Activated naive CD8-positive, alpha-beta T cell treated with anti-CD3 and anti-CD28 coated beads, Interleukin-2, amount 10 ng/mL, durations not matched to agents 7 days and 5 days (primary cell): Measurements from ENCODE around the gene STRIP2. TPM values are rescaled to one million over a fixed set of nuclear protein-coding genes. Genes with fewer than 3 reads are reported as not detected.
"Not testable (repeated sequence)": the region's sequence is repeated elsewhere in the genome, so short reads cannot be mapped to it uniquely, and the experiment has no call there.

Experiments
- ATAC-seq: fragments of 150-1000 bp; cut with Tn5 transposase; one replicate; pipeline ENCODE4 v1.10.0; 2021; ENCODE audit warnings: low read depth, moderate library complexity
- POLR2A ChIA-PET: fragments of 350-600 bp; sonication (Branson Sonifier 250); formaldehyde crosslinking; loops from one replicate; lab custom pipeline; 2021; ENCODE audit warnings: antibody characterized with exemption; lab: Charles Lee
- DNase-seq: peaks from one replicate; pipeline ENCODE4 v3.0.0; 2021
- H3K27ac Mint-ChIP-seq: one replicate; pipeline ENCODE4 v1.8.0; 2022; ENCODE audit warnings: mild to moderate bottlenecking, mixed read lengths
- H3K27me3 Mint-ChIP-seq: one replicate; pipeline ENCODE4 v1.8.0; 2022; ENCODE audit warnings: mild to moderate bottlenecking, moderate library complexity, mixed read lengths
- H3K36me3 Mint-ChIP-seq: one replicate; pipeline ENCODE4 v1.8.0; 2021; ENCODE audit warnings: mild to moderate bottlenecking, mixed read lengths
- H3K4me1 Mint-ChIP-seq: one replicate; pipeline ENCODE4 v1.8.0; 2021; ENCODE audit warnings: mixed read lengths
- H3K4me3 Mint-ChIP-seq: one replicate; pipeline ENCODE4 v1.8.0; 2022; ENCODE audit warnings: mild to moderate bottlenecking, moderate library complexity, mixed read lengths
- H3K9me3 Mint-ChIP-seq: one replicate; pipeline ENCODE4 v1.8.0; 2021; ENCODE audit warnings: mixed read lengths
- total RNA-seq, 2 experiments: library from RNA; stranded (reverse); gene quantifications; one replicate each; pipeline ENCODE4 v1.2.3, GENCODE V29; 2021

The STRIP2 gene
- total RNA-seq, 2 experiments from 2014 or later: 3.3 to 4.4 TPM

GRCh38 chr7:129431911-129432643 is 2.2 kb upstream of the STRIP2 start:
- H3K36me3 Mint-ChIP-seq: peaks cover 8% of the 10 kb centered on the region
- no peak overlapping the region for H3K27ac Mint-ChIP-seq
- no peak overlapping the region for H3K4me3 Mint-ChIP-seq
- H3K9me3 Mint-ChIP-seq: no peaks in the 10 kb centered on the region
- H3K4me1 Mint-ChIP-seq: peaks cover 17% of the 10 kb centered on the region
- no peak for DNase-seq
- POLR2A ChIA-PET: no interaction called here
- no peak for ATAC-seq
- H3K27me3 Mint-ChIP-seq: peaks cover 12% of the 10 kb centered on the region

GRCh38 chr7:129434675-129435318 is 565 bp downstream of the STRIP2 start:
- Mint-ChIP-seq H3K4me3 (peak overlapping the region; percentile 90), H3K27ac (no peak overlapping the region), H3K9me3 (no peaks in the 10 kb centered on the region), H3K4me1 (peaks cover 21% of the 10 kb centered on the region), H3K36me3 (no peaks in the 10 kb centered on the region), H3K27me3 (peaks cover 12% of the 10 kb centered on the region)
- ATAC-seq (no peak), DNase-seq (peak; percentile 39)
- POLR2A ChIA-PET: interaction anchor here (0.7 to 1.4 kb wide), 3 partner anchors 65 to 390 kb away, joined by 3 to 4 read pairs (median 3); no protein-coding TSS in a partner anchor

GRCh38 chr7:129435414-129435829 is 1.2 kb downstream of the STRIP2 start:
- Mint-ChIP-seq H3K4me1 (peaks cover 22% of the 10 kb centered on the region), H3K9me3 (no peaks in the 10 kb centered on the region), H3K4me3 (peak overlapping the region; percentile 90), H3K27me3 (peaks cover 12% of the 10 kb centered on the region), H3K27ac (no peak overlapping the region), H3K36me3 (peaks cover 4% of the 10 kb centered on the region)
- POLR2A ChIA-PET: no interaction called here
- ATAC-seq: no peak
- DNase-seq: no peak

- peaks cover 12% of the 10 kb centered on the region for H3K27me3 Mint-ChIP-seq
- H3K4me1 Mint-ChIP-seq: peaks cover 22% of the 10 kb centered on the region
- POLR2A ChIA-PET: no interaction called here
- no peak for DNase-seq
- H3K9me3 Mint-ChIP-seq: no peaks in the 10 kb centered on the region
- ATAC-seq: no peak
- no peak overlapping the region for H3K4me3 Mint-ChIP-seq
- peaks cover 7% of the 10 kb centered on the region for H3K36me3 Mint-ChIP-seq
- H3K27ac Mint-ChIP-seq: no peak overlapping the region
Measured at GRCh38 chr7:129436335-129436923, 2.2 kb downstream of the STRIP2 start.

GRCh38 chr7:129437190-129437589 is 3.0 kb downstream of the STRIP2 start:
- H3K4me3 Mint-ChIP-seq: no peak overlapping the region
- peaks cover 7% of the 10 kb centered on the region for H3K36me3 Mint-ChIP-seq
- H3K9me3 Mint-ChIP-seq: no peaks in the 10 kb centered on the region
- peaks cover 22% of the 10 kb centered on the region for H3K4me1 Mint-ChIP-seq
- ATAC-seq (no peak), DNase-seq (no peak)
- POLR2A ChIA-PET: no interaction called here
- peaks cover 9% of the 10 kb centered on the region for H3K27me3 Mint-ChIP-seq
- no peak overlapping the region for H3K27ac Mint-ChIP-seq

GRCh38 chr7:129438281-129438838 is 4.1 kb downstream of the STRIP2 start:
- ATAC-seq: no peak
- peaks cover 16% of the 10 kb centered on the region for H3K4me1 Mint-ChIP-seq

GRCh38 chr7:129438839-129439651 is 4.8 kb downstream of the STRIP2 start:
- no peaks in the 10 kb centered on the region for H3K9me3 Mint-ChIP-seq
- H3K4me3 Mint-ChIP-seq: no peak overlapping the region
- POLR2A ChIA-PET: interaction anchor here (0.6 kb wide), 1 partner anchor 602 kb away, joined by 5 read pairs; no protein-coding TSS in a partner anchor
- H3K27ac Mint-ChIP-seq: no peak overlapping the region
- peaks cover 7% of the 10 kb centered on the region for H3K36me3 Mint-ChIP-seq
- H3K27me3 Mint-ChIP-seq: peaks cover 3% of the 10 kb centered on the region
- peaks cover 14% of the 10 kb centered on the region for H3K4me1 Mint-ChIP-seq
- ATAC-seq (no peak), DNase-seq (no peak)

More at GRCh38 chr7:129438281-129438838, 4.1 kb downstream of the STRIP2 start:
- POLR2A ChIA-PET: no interaction called here
- peaks cover 3% of the 10 kb centered on the region for H3K27me3 Mint-ChIP-seq
- H3K9me3 Mint-ChIP-seq: no peaks in the 10 kb centered on the region
- H3K36me3 Mint-ChIP-seq: peaks cover 7% of the 10 kb centered on the region
- H3K27ac Mint-ChIP-seq: no peak overlapping the region
- DNase-seq: no peak
- H3K4me3 Mint-ChIP-seq: no peak overlapping the region

- ATAC-seq (no peak), DNase-seq (no peak)
- Mint-ChIP-seq H3K9me3 (no peaks in the 10 kb centered on the region), H3K27ac (no peak overlapping the region), H3K27me3 (peaks cover 3% of the 10 kb centered on the region), H3K4me1 (peaks cover 13% of the 10 kb centered on the region), H3K36me3 (peaks cover 10% of the 10 kb centered on the region), H3K4me3 (no peak overlapping the region)
- POLR2A ChIA-PET: no interaction called here
Measured at GRCh38 chr7:129439963-129440625, 5.9 kb downstream of the STRIP2 start.

- H3K27ac Mint-ChIP-seq: no peak overlapping the region
- ATAC-seq (no peak), DNase-seq (no peak)
- peaks cover 1% of the 10 kb centered on the region for H3K9me3 Mint-ChIP-seq
- peaks cover 24% of the 10 kb centered on the region for H3K36me3 Mint-ChIP-seq
- H3K27me3 Mint-ChIP-seq: no peaks in the 10 kb centered on the region
- POLR2A ChIA-PET: no interaction called here
- H3K4me1 Mint-ChIP-seq: peaks cover 5% of the 10 kb centered on the region
- H3K4me3 Mint-ChIP-seq: no peak overlapping the region
Measured at GRCh38 chr7:129443612-129444011, 9.4 kb downstream of the STRIP2 start.

GRCh38 chr7:129444776-129445175 is 10.5 kb downstream of the STRIP2 start:
- POLR2A ChIA-PET, H3K27ac Mint-ChIP-seq, H3K4me3 Mint-ChIP-seq, H3K4me1 Mint-ChIP-seq, H3K27me3 Mint-ChIP-seq, DNase-seq, ATAC-seq, H3K9me3 Mint-ChIP-seq: not testable (repeated sequence)
- H3K36me3 Mint-ChIP-seq: peaks cover 30% of the 10 kb centered on the region

- H3K4me3 Mint-ChIP-seq, ATAC-seq, POLR2A ChIA-PET, H3K9me3 Mint-ChIP-seq, H3K27ac Mint-ChIP-seq, DNase-seq, H3K4me1 Mint-ChIP-seq, H3K27me3 Mint-ChIP-seq: not testable (repeated sequence)
- peaks cover 27% of the 10 kb centered on the region for H3K36me3 Mint-ChIP-seq
Measured at GRCh38 chr7:129446925-129447324, 12.7 kb downstream of the STRIP2 start.

GRCh38 chr7:129447445-129447844 is 13.2 kb downstream of the STRIP2 start:
- H3K27me3 Mint-ChIP-seq, H3K4me3 Mint-ChIP-seq, POLR2A ChIA-PET, H3K27ac Mint-ChIP-seq, H3K4me1 Mint-ChIP-seq, DNase-seq, ATAC-seq, H3K9me3 Mint-ChIP-seq: not testable (repeated sequence)
- H3K36me3 Mint-ChIP-seq: peaks cover 27% of the 10 kb centered on the region
